BJ (cell line): Measurements from ENCODE around the gene KRT31. TPM values are rescaled to one million over a fixed set of nuclear protein-coding genes. Genes with fewer than 3 reads are reported as not detected.
"Not testable (repeated sequence)": the region's sequence is repeated elsewhere in the genome, so short reads cannot be mapped to it uniquely, and the experiment has no call there.

Source experiments
- CTCF ChIA-PET: fragments of 350-600 bp; formaldehyde crosslinking; extraction: SDS; loops from one replicate; lab custom pipeline; 2021; ENCODE audit warnings: antibody characterized with exemption, inconsistent platforms; lab: Yijun Ruan, JAX
- POLR2A ChIA-PET: fragments of 300-600 bp; sonication (Branson Sonifier 250); formaldehyde crosslinking; extraction: SDS; loops from one replicate; lab custom pipeline; 2021; ENCODE audit warnings: antibody characterized with exemption; lab: Charles Lee
- DNase-seq: peaks from one replicate; pipeline ENCODE4 v3.0.0-alpha.2; 2011; ENCODE audit warnings: low read depth
- H3K27me3 ChIP-seq: 2 replicates; pipeline ENCODE4 v1.6.0; 2011; ENCODE audit warnings: low read length; ENCODE audit not compliant: control insufficient read depth, insufficient read depth
- H3K36me3 ChIP-seq: 2 replicates; pipeline ENCODE4 v1.5.1; 2011; ENCODE audit warnings: low read length; ENCODE audit not compliant: control insufficient read depth, insufficient read depth
- H3K4me3 ChIP-seq: 2 replicates; pipeline ENCODE4 v1.5.1; 2011; ENCODE audit warnings: low read depth, mild to moderate bottlenecking, control low read depth, low read length
- CTCF ChIP-seq: IDR thresholded peaks from 2 replicates; pipeline ENCODE4 v1.5.1; 2011; ENCODE audit warnings: low read depth, mild to moderate bottlenecking, control low read depth, inconsistent platforms, low read length, moderate library complexity; ENCODE audit not compliant: insufficient read depth
- polyA plus RNA-seq: library from polyadenylated mRNA; depleted of rRNA; stranded (reverse); fragments of >200 nt; gene quantifications from 2 replicates; pipeline ENCODE4 v1.2.3, GENCODE V29; 2011

KRT31 gene
- polyA plus RNA-seq, 1 experiment: 0.11 TPM

- H3K4me3 ChIP-seq: no peak overlapping the region
- no peaks in the 10 kb centered on the region for H3K27me3 ChIP-seq
- CTCF ChIA-PET: interaction anchor here (1.1 kb wide), 1 partner anchor 114 kb away, joined by 4 read pairs; no protein-coding TSS in a partner anchor
- H3K36me3 ChIP-seq: no peaks in the 10 kb centered on the region
- DNase-seq: no peak
- POLR2A ChIA-PET: no interaction called here
- no peak for TF ChIP-seq CTCF
These were observed 36.6 kb upstream of the KRT31 start for GRCh38 chr17:41434005-41434404.

GRCh38 chr17:41433586-41433985 lies 36.2 kb upstream of the KRT31 start:
- no peaks in the 10 kb centered on the region for H3K27me3 ChIP-seq
- TF ChIP-seq CTCF: no peak
- POLR2A ChIA-PET: no interaction called here
- H3K36me3 ChIP-seq: no peaks in the 10 kb centered on the region
- no peak overlapping the region for H3K4me3 ChIP-seq
- CTCF ChIA-PET: no interaction called here
- no peak for DNase-seq

- POLR2A ChIA-PET, DNase-seq, H3K27me3 ChIP-seq, H3K4me3 ChIP-seq, H3K36me3 ChIP-seq: not testable (repeated sequence)
- CTCF ChIA-PET: interaction anchor here (0.7 kb wide), 1 partner anchor 15 kb away, joined by 3 read pairs; no protein-coding TSS in a partner anchor
These were observed 33.0 kb upstream of the KRT31 start for GRCh38 chr17:41430376-41430775.

- TF ChIP-seq CTCF: no peak
- CTCF ChIA-PET: no interaction called here
- no peak for DNase-seq
These were observed 32.3 kb upstream of the KRT31 start for GRCh38 chr17:41429667-41430066.

GRCh38 chr17:41428591-41429291 lies 31.3 kb upstream of the KRT31 start:
- TF ChIP-seq CTCF: no peak
- CTCF ChIA-PET: no interaction called here
- no peak for DNase-seq
- Histone ChIP-seq H3K4me3 (no peak overlapping the region), H3K27me3 (no peaks in the 10 kb centered on the region), H3K36me3 (no peaks in the 10 kb centered on the region)
- POLR2A ChIA-PET: interaction anchor here (0.6 to 0.7 kb wide), 2 partner anchors 11 to 29 kb away, joined by 3 to 7 read pairs; no protein-coding TSS in a partner anchor

More at GRCh38 chr17:41429667-41430066, 32.3 kb upstream of the KRT31 start:
- no peaks in the 10 kb centered on the region for H3K36me3 ChIP-seq
- POLR2A ChIA-PET: interaction anchor here (0.6 kb wide), 1 partner anchor 30 kb away, joined by 7 read pairs; no protein-coding TSS in a partner anchor
- no peaks in the 10 kb centered on the region for H3K27me3 ChIP-seq
- H3K4me3 ChIP-seq: no peak overlapping the region
